Measurements from ENCODE around the gene SPSB1.

GRCh38 chr1:9273177-9273576, 19.5 kb upstream of the SPSB1 start:
- TF ChIP-seq POLR2AphosphoS5 (IDR thresholded peaks at IDR 0.05) (no peak), CTCF (IDR thresholded peaks at IDR 0.05) (no peak)

All from prostate gland (tissue), 2 donors.